NCI-H1105 (cell line): ENCODE results near the gene EFCAB6.

Experiments
- DNase-seq: peaks from one replicate; lab custom pipeline; 2025; lab: John Stamatoyannopoulos, UW

EFCAB6 gene

DNA sequence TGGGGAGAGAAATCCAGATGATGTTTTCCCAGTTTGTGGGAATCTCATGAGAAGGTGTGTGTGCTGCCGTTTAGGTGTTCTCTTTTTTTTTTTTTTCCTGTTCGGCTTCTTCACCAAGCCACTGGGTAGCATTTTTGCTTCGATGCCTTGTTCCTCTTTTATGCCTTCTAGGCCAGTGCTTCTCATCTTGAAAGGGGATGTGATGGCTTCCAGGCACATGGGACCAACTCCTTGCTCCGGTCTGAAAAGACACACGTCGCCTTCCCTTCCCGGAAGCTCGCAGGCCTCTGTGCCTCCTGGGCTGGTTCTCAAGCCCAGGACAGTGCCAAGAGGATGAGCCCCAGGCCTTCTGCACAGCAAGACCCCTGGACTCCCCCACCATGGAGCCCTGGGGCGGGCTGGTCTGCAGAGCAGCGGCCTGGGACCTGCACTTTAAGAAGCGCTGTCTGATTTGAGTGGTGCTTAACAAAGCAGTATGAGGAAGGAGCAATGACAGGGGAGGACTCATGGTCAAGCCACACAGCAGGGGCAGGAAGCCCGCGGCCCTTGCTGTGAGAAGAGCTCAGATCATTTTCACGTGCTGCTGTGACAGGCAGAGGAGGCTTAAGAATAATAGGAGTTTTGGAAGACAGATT lies 241.5 kb downstream of the EFCAB6 start:
- no peak for DNase-seq

DNA sequence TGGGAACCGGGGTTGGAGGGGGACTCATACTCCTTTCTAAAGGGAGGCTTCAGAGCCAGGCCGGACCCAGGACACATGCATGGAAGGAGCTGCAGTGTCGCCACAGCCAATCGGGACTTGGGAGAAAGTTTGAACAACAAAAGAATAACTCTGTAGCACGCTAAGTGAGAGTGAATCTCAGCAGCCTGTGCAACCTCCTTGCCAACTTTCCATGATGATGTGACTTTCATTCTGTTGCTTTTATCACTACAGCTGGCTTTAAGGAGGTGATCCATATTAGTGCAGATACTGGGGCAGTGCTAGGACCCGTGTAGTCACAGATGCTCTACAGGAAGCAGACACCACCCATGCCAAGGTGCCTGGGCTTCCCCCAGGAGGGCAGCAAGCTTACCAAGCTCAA lies 243.0 kb downstream of the EFCAB6 start:
- DNase-seq, result no peak

DNA sequence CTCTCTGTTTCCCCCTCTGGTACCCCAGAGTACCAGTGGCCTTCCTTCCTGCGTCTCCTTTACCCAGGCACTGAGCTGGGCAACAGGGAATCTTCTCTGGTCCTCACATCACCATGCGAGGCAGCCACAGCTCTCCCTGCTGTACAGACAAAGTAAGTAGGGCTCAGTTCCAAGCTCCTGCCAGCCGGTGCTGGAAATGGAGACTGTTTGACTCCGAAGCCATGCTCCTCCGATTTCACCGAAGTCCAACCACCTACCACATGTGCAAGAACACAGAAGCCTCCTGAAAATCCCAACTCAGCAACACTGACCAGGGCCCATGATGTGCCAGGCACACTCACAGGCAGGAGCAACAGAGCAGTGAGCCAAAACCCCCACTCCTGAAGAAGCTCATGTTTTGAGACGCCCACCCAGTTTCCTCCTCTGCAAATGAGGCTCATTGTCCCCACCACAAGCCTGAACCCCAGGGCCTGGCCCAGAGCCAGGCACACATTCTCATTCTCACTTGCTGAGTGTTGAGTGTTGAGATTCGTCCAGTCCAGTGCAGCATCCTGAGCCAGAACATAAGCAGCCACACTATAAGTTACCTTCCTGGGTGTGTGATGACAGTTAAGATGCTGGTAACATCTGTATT lies 244.3 kb downstream of the EFCAB6 start:
- DNase-seq, result no peak

DNA sequence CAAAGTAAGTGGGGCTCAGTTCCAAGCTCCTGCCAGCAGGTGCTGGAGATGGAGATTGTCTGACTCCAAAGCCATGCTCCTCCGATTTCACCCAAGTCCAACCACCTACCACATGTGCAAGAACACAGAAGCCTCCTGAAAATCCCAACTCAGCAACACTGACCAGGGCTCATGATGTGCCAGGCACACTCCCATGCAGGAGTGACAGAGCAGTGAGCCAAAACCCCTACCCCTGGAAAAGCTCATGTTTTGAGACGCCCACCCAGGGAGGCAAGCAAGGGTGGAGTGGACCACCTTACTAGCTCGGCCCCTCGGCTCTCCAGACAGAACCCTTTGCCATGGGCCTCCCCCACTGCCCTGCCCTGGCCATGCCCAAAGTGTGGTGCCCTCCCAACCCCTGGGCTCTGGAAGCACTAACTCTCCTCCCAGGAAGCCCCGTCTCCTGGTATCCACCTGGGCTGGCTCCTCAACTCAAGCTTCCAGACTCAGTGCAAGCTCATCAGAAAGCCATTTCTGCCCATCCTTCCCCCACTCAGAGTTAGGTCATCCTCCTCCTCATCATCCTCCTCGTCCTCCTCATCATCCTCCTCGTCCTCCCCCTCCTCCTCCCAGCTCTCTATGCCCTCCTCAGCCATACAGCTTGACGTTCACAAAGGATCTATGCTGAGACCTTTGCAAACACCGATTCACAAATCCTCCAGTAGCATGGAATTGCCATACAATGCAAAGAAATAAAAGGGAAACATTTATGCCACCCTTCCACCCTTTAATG lies 245.4 kb downstream of the EFCAB6 start:
- DNase-seq, result no peak

DNA sequence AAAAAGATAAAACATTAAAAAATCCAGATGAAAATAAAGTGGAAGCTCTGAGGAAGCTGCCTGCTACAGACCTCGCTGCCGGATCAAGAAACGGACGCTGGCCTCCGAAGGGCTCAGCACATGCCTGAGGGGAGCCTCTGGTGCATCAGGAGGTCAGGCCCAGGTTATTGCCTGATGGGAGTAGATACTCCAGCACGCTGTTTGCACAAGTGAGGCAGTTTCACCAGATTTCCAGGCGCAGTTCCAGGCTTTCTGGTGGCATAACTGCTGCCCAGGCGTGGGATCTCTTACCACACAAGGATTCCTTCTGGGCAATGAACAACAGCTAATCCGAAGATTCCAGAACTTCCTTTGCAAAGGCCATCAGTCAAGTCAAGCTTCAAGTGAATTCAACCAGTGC lies 246.1 kb downstream of the EFCAB6 start:
- no peak for DNase-seq

DNA sequence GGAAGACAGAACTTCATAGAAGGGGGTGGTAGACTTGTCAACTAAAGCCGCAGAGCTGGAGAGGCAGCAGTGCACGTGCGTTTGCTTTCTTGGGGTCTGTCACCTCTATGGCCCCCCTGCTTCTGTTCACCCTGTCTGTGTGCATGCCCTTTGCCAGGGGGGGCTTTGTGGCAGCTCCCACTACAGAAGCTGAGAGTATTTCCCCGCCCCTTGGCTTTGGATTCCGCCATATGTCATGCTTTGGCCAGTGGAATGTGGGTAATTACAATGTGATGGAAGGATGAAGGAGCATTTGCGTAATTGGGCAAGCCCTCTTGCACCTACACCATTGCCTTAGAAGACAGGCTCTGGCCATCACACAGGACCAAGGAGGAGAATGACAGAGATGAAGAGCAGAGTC lies 247.2 kb downstream of the EFCAB6 start:
- DNase-seq, result no peak

DNA sequence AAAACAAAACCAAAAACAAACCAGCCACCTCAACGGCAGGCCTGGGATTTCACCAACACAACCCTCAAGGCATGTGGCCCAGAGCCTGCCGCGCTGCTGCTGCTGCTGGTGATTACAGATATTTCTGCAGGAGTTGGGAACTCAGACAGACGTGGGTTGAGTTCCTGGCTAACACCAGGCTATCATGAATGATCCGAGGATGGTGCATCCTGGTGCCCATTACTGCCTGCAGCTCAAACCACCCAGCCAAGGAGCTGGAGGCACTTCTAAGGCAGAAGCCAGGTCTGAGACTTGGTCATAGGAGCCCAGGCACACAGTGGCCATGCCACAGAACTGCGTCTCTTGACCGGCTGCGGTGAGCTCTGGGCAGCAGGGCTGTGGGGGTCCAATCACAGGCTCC lies 248.5 kb downstream of the EFCAB6 start:
- DNase-seq, result no peak

DNA sequence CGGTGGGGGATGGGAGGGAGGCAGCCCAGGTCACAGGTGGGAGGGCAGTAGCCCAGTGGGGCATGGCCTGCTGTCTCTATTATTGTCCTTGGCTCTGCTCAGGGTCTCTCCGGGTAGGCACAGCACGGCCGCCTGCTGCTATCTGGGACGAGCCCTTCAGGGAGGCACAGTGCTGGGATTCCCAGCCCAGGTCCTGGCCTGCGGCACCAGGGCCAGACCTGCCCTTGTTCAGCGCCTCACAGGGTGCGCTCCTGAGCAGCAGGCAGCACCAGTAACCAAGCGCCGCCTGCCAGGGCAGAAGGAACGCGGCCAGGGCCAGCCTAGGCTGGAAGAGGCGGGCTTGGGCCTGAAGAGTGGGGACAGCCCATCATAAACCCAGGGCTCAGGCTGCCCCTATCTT lies 249.3 kb downstream of the EFCAB6 start:
- DNase-seq, result no peak

DNA sequence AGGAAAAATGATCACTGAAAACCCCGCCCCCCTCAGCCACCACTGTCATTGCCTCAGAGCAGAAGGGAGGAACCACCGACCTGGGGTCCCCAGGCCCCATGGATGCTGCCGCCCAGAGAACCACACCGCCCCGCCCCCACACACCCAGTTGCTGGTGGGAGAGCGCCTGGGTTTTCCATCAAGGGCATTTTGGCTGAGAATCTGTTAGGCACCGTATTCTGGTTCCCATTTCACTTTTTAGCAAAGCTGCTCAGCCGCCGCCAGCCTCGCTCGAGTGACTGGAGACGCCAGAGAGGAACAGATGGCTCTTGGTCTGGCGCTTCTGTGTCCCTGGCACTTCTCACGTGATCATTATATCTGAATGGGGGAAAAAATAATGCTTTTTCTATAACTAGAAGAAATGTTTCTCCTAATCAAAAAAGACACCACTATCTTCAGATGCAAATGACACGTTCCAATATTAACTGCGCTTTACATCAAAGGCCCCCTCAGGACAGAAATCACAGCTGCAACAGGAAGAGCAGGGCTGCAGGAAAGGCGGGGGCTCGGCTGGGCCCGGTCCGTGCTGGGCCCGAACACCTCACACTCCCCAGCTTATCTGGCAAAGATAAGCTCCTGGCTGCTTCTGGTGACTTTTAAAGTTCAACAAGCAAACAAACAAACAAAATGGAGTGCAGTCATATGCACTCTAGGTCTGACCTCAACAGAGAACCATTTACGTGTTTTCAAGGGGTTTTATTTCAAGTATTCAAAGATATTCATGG lies 250.5 kb downstream of the EFCAB6 start:
- DNase-seq, result no peak

DNA sequence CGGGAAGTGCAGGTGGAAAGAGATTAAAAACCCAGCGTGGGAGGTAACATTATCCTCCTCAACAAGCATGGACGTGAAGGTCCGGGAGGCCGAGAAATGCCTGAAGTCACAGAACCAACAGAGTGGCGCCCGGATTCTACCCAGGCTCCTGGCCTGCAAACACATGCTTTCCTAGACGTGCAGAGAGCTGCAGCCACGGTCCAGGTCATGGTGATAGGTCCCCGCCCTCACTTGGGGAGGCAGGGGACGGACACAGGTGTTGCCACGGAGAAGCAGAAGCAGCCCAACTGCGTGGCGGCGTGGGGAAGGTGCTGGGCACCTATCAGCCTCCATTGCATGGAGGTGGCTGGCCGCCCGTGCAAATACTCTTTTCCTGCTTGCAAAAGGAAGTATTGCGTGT lies 251.5 kb downstream of the EFCAB6 start:
- DNase-seq, result no peak

DNA sequence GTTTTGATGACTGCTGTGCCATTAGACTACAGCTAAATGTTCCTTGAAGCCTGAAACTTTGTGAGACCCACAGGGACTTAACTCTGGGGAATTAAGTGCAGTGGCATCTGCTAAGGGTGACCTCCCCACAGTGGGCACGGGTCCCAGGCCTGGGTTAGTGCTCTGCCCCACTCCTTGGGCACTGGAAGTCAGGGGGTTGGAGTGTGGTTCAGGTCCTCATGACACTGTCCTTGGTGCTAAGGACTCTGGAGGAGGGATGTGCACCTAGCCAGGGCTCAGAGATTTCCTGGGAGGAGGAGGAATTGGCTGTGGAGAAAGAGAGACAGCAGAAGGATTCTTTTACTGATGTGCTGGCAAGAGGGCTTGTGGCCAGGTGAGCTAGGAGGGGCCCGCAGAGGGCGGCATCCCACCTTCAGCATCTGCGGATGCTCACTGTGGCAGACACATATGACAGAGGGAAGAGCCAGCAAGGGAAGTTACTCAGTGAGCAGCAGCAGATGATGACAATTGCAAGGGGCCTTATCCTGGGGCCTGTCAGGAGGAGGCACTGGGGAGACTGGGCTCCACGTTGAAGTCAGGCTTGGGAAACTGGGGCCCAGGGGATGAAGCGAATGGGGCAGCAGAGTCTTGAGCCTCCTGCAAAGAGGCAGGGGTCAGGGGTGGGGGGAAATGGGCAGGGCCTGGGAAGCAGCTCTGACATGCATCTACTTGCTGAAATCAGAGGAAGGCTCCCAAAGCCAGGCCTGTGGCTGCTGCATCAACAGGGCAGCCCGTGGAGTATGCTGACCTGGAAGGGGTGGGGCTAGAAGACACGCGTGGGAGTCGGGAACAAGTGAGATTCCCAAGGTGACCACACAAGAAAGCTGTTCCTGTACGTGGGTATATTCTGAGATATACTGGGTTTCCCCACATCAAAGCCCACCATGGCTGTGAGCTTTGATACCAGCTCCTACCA lies 256.3 kb downstream of the EFCAB6 start:
- DNase-seq, result no peak

DNA sequence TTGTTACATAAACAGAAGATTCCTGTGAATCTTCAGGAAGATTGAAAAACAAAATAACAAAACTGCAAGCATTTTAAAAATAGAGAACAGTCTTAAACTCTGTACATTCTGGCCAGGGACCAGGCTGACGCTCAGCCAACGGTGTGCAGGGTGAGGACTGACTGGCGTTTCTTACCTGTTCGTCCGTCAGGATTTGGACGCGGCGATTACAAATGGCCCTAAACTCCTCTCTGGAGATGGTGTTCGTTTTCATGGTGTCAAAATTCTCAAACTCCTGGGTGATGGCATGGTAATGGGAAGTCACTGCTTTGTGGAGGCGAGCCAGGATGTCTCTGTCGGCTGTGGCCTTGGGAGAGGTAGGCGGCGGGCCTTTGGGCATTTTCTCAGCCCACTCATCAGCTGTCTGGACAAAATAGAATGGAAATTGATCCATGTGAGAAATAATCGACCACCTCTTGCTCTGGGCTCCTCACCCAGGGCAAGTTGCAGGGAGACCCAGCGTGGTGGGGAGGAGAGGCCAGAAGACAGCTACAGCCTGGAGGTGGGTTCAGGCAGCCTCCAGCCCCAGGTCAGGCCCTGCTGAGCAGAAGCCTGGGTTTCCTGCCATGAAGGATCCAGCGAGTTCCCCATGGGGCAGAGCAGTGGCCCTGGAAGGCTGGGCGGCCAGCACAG lies 257.3 kb downstream of the EFCAB6 start:
- no peak for DNase-seq

DNA sequence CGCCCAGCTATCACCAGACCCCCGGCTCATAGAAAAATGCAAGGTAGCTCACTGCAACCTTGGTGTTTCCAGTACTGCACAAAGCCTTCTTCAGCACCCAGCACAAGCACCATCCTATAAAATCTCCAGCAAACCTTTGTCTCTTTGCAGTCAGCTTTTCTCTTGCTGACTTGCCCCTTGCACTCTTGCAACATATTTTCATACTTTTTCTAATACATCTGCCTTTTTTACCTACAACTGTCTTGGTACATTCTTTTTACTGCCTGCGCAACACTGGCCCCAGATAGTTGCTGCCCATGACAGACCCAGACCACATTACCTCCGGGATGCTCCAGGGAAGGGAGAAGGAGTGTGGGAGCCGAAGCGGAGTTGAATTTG lies 257.9 kb downstream of the EFCAB6 start:
- no peak for DNase-seq

DNA sequence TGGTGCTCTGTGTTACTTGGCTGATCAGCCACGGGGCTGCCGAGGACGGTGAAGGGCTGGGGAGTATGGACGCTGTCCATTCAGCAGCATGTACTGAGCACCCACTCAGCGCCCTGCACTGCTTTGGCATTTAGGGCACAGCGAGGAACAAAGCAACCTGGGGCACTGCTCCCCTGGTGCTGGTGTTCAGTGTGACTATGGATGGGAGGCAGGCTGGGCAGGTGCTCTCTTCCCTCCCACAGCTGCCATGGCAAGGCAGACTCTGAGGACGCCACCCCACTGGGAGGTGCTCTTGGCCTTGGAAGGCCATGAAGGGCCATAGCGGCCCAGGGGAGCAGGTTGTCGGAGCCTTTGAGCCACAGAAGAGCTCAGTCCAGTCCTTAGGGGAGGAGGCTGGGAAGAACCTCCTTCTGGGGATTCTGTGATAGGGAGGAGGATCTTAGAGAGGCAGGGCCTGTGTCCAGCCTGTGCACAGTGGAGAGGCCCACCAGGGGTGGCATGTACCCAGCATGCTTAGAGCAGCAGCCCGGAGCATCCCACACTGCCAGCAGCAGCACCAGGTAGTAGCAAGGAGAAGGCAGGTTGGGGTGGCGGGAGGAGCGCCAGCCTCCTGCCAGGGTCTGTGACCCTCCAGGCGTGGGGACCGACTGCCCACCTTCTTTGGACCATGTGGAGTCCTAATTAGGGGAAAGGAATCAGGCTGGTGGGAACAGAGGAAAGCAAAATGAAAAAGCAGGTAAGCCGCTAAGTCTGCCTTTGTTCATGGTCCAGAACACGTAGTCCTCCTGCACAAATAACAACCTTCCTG lies 258.4 kb downstream of the EFCAB6 start:
- no peak for DNase-seq

DNA sequence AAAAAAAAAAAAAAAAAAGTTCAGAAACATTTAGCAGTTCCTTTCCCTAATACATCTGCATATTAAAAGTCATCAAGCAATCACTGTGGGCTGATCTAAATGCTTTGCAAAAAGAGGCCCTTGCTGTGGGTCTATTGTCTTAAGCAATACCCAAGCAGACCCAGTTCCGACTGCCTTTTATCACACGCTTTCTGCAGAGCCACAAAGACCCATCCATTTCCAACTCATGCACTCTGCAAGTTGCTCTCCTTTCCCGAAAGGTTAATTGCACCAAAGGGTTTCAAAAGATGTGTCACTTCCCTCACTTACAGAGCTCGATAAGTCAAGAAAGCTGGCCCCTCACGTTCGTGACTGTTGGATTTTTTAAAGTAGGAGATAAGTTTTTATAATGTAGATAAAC lies 261.4 kb downstream of the EFCAB6 start:
- no peak for DNase-seq

DNA sequence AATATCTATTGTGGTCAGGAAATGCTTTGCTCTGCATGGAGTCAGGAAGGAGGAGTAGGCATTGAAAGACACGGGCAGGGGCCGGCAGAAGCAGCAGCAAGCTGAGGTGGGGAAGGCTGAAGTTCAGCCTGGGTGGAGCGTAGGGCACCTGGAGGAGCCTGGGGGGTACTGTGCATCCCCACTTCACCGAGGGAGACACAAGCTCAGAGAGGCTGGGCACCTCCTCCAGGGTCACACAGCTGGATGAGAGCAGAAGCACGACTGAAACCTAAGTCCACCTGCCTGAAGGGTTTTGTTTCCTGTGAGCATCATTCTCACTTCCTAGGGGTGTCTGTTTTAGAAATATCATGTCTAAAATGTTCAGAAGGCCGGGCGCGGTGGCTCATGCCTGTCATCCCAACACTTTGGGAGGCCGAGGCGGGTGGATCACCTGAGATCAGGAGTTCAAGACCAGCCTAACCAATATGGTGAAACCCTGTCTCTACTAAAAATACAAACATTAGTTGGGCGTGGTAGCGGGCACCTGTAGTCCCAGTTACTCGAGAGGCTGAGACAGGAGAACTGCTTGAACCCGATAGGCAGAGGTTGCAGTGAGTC lies 262.0 kb downstream of the EFCAB6 start:
- no peak for DNase-seq

DNA sequence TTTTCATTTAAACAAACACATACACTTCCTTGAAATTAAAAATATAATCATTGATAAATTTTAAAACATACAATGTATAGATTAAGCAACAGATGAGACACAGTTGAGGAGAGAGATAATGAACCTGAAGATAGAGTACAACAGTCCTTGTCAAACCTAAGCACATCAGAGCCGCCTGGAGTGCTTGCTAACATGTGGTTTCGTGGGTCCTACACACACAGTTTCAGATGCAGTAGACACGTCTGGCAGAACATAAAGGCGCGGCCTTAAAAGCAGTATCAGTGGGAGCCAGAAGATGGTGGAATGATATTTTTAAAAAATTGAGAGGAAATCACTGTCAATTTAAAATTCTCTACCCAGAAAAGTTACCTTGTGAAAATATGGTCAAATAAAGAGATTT lies 265.9 kb downstream of the EFCAB6 start:
- DNase-seq, result no peak

DNA sequence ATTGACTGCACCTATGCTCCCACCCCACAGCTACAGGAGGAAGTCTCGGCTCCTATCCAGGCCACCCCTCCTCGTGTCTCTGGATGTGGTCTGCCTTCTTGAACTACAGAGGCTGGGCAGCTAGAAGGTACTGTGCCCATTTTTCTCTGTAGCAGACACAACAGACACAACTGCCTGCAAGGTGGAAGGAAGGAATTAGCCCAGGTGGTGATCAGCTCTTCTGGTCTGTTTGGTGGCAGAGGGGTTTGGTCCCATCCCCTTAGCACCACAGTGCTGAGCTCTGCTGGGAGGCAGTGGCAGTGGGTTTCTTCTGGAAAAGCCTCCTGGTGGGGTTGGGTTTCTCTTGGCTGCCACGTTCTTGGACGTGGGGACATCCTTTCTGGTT lies 267.8 kb downstream of the EFCAB6 start:
- no peak for DNase-seq

DNA sequence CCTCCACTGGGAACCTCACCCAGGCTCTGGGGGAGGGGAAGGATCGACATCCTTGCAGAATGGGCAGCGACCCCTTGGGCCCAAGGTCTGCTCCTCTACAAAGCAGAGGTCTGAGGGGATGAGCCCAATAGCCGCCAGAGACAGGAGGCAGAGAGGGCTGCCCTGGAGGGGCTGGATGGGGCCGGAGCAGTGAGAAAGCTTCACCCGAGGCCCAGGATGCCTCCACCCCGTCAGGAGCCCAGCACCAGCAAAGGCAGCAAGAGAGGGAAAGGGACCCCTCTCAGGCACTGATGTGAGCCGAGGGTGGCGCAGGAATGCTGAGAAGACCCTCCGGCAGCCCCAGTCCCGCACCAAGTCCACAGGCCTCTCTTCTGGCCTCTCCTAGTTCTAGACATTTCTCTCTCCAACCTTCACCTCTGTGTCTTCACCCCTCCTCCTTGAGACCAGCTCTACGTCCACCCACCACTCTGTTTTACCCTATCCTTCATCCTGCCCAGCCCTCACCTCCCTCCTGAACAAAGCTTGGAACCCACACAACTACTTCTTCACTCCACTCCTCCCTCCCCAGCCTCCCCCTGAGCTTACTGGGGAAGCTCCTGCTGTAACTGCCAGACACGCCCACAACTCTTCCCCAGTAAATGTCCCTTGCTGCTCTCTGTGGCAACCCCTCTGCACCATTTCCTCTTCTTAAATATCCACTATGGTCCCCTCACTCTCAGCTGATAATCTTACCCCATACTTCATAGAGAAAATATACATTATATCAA lies 268.4 kb downstream of the EFCAB6 start:
- DNase-seq, result no peak
